ENCODE data around the gene CEP295NL.

The CEP295NL gene

GRCh38 chr17:78921437-78921971, 18.5 kb upstream of the CEP295NL start:
- TF ChIP-seq GATA3 (IDR thresholded peaks at IDR 0.05; ENCODE audit: low read depth, low read length): no peak
- TF ChIP-seq GATA2 (IDR thresholded peaks at IDR 0.05; ENCODE audit: low read depth, low read length): no peak

GRCh38 chr17:78920528-78920927, 17.5 kb upstream of the CEP295NL start:
- TF ChIP-seq GATA2 (IDR thresholded peaks at IDR 0.05; ENCODE audit: low read depth, low read length) (no peak), GATA3 (IDR thresholded peaks at IDR 0.05; ENCODE audit: low read depth, low read length) (no peak)

- TF ChIP-seq GATA2 (IDR thresholded peaks at IDR 0.05; ENCODE audit: low read depth, low read length) (no peak), GATA3 (IDR thresholded peaks at IDR 0.05; ENCODE audit: low read depth, low read length) (no peak)
These were observed 17.0 kb upstream of the CEP295NL start for GRCh38 chr17:78919861-78920450.

GRCh38 chr17:78918979-78919378, 16.0 kb upstream of the CEP295NL start:
- TF ChIP-seq GATA2 (IDR thresholded peaks at IDR 0.05; ENCODE audit: low read depth, low read length) (no peak), GATA3 (IDR thresholded peaks at IDR 0.05; ENCODE audit: low read depth, low read length) (no peak)

- TF ChIP-seq GATA3 (IDR thresholded peaks at IDR 0.05; ENCODE audit: low read depth, low read length): no peak
These were observed 14.7 kb upstream of the CEP295NL start for GRCh38 chr17:78917451-78918275.

- TF ChIP-seq GATA2 (IDR thresholded peaks at IDR 0.05; ENCODE audit: low read depth, low read length) (no peak), GATA3 (IDR thresholded peaks at IDR 0.05; ENCODE audit: low read depth, low read length) (no peak)
These were observed 13.1 kb upstream of the CEP295NL start for GRCh38 chr17:78915872-78916632.

- TF ChIP-seq GATA3 (IDR thresholded peaks at IDR 0.05; ENCODE audit: low read depth, low read length): no peak
- no peak for TF ChIP-seq GATA2 (IDR thresholded peaks at IDR 0.05; ENCODE audit: low read depth, low read length)
These were observed 10.1 kb upstream of the CEP295NL start for GRCh38 chr17:78913115-78913514.

- TF ChIP-seq GATA2 (IDR thresholded peaks at IDR 0.05; ENCODE audit: low read depth, low read length) (no peak), GATA3 (IDR thresholded peaks at IDR 0.05; ENCODE audit: low read depth, low read length) (no peak)
These were observed 9.1 kb upstream of the CEP295NL start for GRCh38 chr17:78912082-78912481.

GRCh38 chr17:78910497-78911284, 7.7 kb upstream of the CEP295NL start:
- TF ChIP-seq GATA2 (IDR thresholded peaks at IDR 0.05; ENCODE audit: low read depth, low read length) (no peak), GATA3 (IDR thresholded peaks at IDR 0.05; ENCODE audit: low read depth, low read length) (no peak)

- TF ChIP-seq GATA3 (IDR thresholded peaks at IDR 0.05; ENCODE audit: low read depth, low read length) (no peak), GATA2 (IDR thresholded peaks at IDR 0.05; ENCODE audit: low read depth, low read length) (no peak)
These were observed 5.4 kb upstream of the CEP295NL start for GRCh38 chr17:78908426-78908825.

GRCh38 chr17:78905541-78905940, 2.5 kb upstream of the CEP295NL start:
- TF ChIP-seq GATA2 (IDR thresholded peaks at IDR 0.05; ENCODE audit: low read depth, low read length) (no peak), GATA3 (IDR thresholded peaks at IDR 0.05; ENCODE audit: low read depth, low read length) (no peak)

GRCh38 chr17:78905116-78905515, 2.1 kb upstream of the CEP295NL start:
- TF ChIP-seq GATA3 (IDR thresholded peaks at IDR 0.05; ENCODE audit: low read depth, low read length) (no peak), GATA2 (IDR thresholded peaks at IDR 0.05; ENCODE audit: low read depth, low read length) (no peak)

GRCh38 chr17:78904371-78904770, 1.4 kb upstream of the CEP295NL start:
- TF ChIP-seq GATA2 (IDR thresholded peaks at IDR 0.05; ENCODE audit: low read depth, low read length): no peak
- TF ChIP-seq GATA3 (IDR thresholded peaks at IDR 0.05; ENCODE audit: low read depth, low read length): no peak

- no peak for TF ChIP-seq GATA3 (IDR thresholded peaks at IDR 0.05; ENCODE audit: low read depth, low read length)
- TF ChIP-seq GATA2 (IDR thresholded peaks at IDR 0.05; ENCODE audit: low read depth, low read length): no peak
These were observed 1.2 kb downstream of the CEP295NL start for GRCh38 chr17:78901806-78902205.
